ENCODE results near the gene LIMK1. TPM values are rescaled to one million over a fixed set of nuclear protein-coding genes. Genes with fewer than 3 reads are reported as not detected.

Gene LIMK1
- total RNA-seq, 6 experiments from 2014 or later, result 57.8 to 75.6 (median 67.2) TPM

GRCh38 chr7:74099031-74099430, 15.4 kb downstream of the LIMK1 start:
- H3K4me1 Mint-ChIP-seq (ENCODE audit: low read depth), result peaks cover 23% of the 10 kb centered on the region

GRCh38 chr7:74101061-74101681, 17.6 kb downstream of the LIMK1 start:
- H3K36me3 Mint-ChIP-seq (ENCODE audit: low read depth), result peaks cover 30% of the 10 kb centered on the region

More at GRCh38 chr7:74099031-74099430, 15.4 kb downstream of the LIMK1 start:
- no peak for TF ChIP-seq CTCF (IDR thresholded peaks at IDR 0.05)
- Mint-ChIP-seq H3K9me3 (peaks cover 21% of the 10 kb centered on the region), H3K4me3 (no peak overlapping the region), H3K27ac (peak overlapping the region; percentile 98), H3K36me3 (ENCODE audit: low read depth) (peaks cover 30% of the 10 kb centered on the region), H3K27me3 (ENCODE audit: insufficient read depth) (peaks cover 7% of the 10 kb centered on the region)
- DNase-seq, result no peak

GRCh38 chr7:74103219-74103772, 19.7 kb downstream of the LIMK1 start:
- peaks cover 23% of the 10 kb centered on the region for H3K36me3 Mint-ChIP-seq (ENCODE audit: low read depth)

More at GRCh38 chr7:74101061-74101681, 17.6 kb downstream of the LIMK1 start:
- peaks cover 18% of the 10 kb centered on the region for H3K9me3 Mint-ChIP-seq
- H3K4me1 Mint-ChIP-seq (ENCODE audit: low read depth), result peaks cover 19% of the 10 kb centered on the region
- peaks cover 5% of the 10 kb centered on the region for H3K27me3 Mint-ChIP-seq (ENCODE audit: insufficient read depth)
- no peak overlapping the region for H3K4me3 Mint-ChIP-seq
- TF ChIP-seq CTCF (IDR thresholded peaks at IDR 0.05), result no peak
- no peak overlapping the region for H3K27ac Mint-ChIP-seq
- DNase-seq, result no peak

GRCh38 chr7:74104702-74105101, 21.1 kb downstream of the LIMK1 start:
- H3K9me3 Mint-ChIP-seq, result no peaks in the 10 kb centered on the region
- H3K36me3 Mint-ChIP-seq (ENCODE audit: low read depth), result peaks cover 19% of the 10 kb centered on the region
- no peak overlapping the region for H3K4me3 Mint-ChIP-seq
- H3K27me3 Mint-ChIP-seq (ENCODE audit: insufficient read depth), result no peaks in the 10 kb centered on the region
- no peak for DNase-seq
- TF ChIP-seq CTCF (IDR thresholded peaks at IDR 0.05), result no peak
- H3K4me1 Mint-ChIP-seq (ENCODE audit: low read depth), result peaks cover 6% of the 10 kb centered on the region; the same call in 1 of the 2 replicates
- no peak overlapping the region for H3K27ac Mint-ChIP-seq

More at GRCh38 chr7:74103219-74103772, 19.7 kb downstream of the LIMK1 start:
- Mint-ChIP-seq H3K4me1 (ENCODE audit: low read depth) (peaks cover 10% of the 10 kb centered on the region), H3K27ac (no peak overlapping the region), H3K9me3 (no peaks in the 10 kb centered on the region), H3K4me3 (no peak overlapping the region), H3K27me3 (ENCODE audit: insufficient read depth) (no peaks in the 10 kb centered on the region)
- no peak for DNase-seq
- TF ChIP-seq CTCF (IDR thresholded peaks at IDR 0.05), result no peak

GRCh38 chr7:74105992-74106391, 22.4 kb downstream of the LIMK1 start:
- no peak overlapping the region for H3K4me3 Mint-ChIP-seq
- peaks cover 6% of the 10 kb centered on the region; the same call in 1 of the 2 replicates for H3K4me1 Mint-ChIP-seq (ENCODE audit: low read depth)
- no peak for TF ChIP-seq CTCF (IDR thresholded peaks at IDR 0.05)

More at GRCh38 chr7:74105992-74106391, 22.4 kb downstream of the LIMK1 start:
- Mint-ChIP-seq H3K36me3 (ENCODE audit: low read depth) (peaks cover 13% of the 10 kb centered on the region), H3K9me3 (no peaks in the 10 kb centered on the region), H3K27ac (no peak overlapping the region), H3K27me3 (ENCODE audit: insufficient read depth) (no peaks in the 10 kb centered on the region)
- DNase-seq, result no peak

Measured in HFFc6 (cell line).